Omental fat pad (tissue), 4 donors: Measurements from ENCODE around the gene KRT35. TPM values are rescaled to one million over a fixed set of nuclear protein-coding genes. Genes with fewer than 3 reads are reported as not detected.

Experiments
- ATAC-seq: fragments of 150-250 bp; one replicate; pipeline ENCODE4 v1.9.1; 2016; ENCODE audit warnings: mild to moderate bottlenecking, moderate library complexity; ENCODE audit not compliant: low FRiP score
- DNase-seq: peaks from one replicate; pipeline ENCODE4 v3.0.0-alpha.2; 2019; ENCODE audit warnings: low spot score
- total RNA-seq, 4 donors: library from RNA; depleted of rRNA; stranded (reverse); fragments of >200 nt; gene quantifications; one replicate each; pipeline ENCODE4 v1.1.0, GENCODE V29; 2016
- TF ChIP-seq, protein P1 (sequence below), 3 donors: fragments of 450-650 bp; IDR thresholded peaks; one replicate each; pipeline ENCODE4 v1.5.1; 2016 to 2017; ENCODE audit warnings: antibody characterized with exemption in 3 of 3, mild to moderate bottlenecking in 3 of 3, moderate library complexity in 2 of 3

Gene KRT35
- total RNA-seq, 4 donors from 2014 or later = not detected

GRCh38 chr17:41504246-41504977 is 23.5 kb upstream of the KRT35 start:
- no peak for DNase-seq
- TF ChIP-seq, protein P1, sequence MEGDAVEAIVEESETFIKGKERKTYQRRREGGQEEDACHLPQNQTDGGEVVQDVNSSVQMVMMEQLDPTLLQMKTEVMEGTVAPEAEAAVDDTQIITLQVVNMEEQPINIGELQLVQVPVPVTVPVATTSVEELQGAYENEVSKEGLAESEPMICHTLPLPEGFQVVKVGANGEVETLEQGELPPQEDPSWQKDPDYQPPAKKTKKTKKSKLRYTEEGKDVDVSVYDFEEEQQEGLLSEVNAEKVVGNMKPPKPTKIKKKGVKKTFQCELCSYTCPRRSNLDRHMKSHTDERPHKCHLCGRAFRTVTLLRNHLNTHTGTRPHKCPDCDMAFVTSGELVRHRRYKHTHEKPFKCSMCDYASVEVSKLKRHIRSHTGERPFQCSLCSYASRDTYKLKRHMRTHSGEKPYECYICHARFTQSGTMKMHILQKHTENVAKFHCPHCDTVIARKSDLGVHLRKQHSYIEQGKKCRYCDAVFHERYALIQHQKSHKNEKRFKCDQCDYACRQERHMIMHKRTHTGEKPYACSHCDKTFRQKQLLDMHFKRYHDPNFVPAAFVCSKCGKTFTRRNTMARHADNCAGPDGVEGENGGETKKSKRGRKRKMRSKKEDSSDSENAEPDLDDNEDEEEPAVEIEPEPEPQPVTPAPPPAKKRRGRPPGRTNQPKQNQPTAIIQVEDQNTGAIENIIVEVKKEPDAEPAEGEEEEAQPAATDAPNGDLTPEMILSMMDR (IDR thresholded peaks at IDR 0.05) = no peak
- ATAC-seq = no peak

DNA sequence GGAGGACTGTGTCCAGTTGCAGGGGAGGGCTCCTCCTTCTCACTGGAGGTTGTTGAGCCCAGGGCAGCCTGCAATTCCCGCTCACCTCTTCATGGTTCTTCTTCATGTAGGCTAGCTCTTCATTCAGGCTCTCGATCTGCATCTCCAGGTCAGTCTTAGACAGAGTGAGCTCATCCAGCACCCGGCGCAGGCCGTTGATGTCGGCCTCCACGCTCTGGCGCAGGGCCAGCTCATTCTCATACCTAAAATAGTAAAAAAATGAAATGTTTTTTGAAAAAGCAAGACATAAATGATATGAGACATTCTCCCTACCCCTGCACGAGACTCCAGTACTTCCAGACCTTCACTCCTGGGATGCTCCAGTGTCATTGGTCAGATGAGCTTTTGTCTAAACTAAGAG is 22.3 kb upstream of the KRT35 start:
- TF ChIP-seq, protein P1 (IDR thresholded peaks at IDR 0.05) = no peak
- ATAC-seq (no peak), DNase-seq (no peak)

DNA sequence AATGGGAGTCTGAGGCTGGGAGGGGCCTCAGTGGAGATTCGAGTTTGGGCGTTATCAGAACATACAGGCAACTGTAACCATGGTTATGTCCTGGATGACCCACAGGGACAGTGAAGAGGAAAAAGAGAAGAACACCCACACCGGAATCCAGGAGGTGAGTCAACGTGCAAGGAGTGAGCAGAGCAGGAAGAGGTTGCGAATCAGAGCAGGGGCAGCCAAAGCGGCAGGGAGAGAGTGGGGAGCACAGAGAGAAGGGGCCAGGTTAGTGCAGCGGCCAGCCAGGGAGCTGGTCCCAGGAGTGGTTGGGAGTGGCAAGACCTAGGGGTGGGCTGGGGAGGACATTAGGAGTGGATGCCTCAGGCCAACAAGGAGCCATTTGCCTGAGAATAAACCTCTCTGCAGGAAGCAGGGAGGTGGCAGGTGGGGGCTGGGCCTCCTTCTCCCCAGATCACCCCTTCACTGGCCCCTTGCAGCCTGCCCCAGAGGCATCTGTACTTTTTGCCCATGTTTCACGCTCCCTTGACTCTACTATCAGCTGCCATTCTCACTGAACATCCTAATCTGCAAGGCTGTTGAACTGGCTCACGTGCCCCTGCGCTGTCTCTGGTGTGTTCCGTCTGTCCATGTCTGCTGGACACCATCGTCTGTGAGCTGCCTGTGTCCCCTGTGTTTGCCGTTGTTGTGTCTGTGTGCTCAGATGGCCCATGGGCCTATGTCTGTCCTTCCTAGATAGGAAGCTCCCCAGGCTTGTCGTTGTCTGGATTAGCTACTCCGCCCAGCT is 19.4 kb upstream of the KRT35 start:
- TF ChIP-seq, protein P1 (IDR thresholded peaks at IDR 0.05) = no peak
- peak; percentile 41 for ATAC-seq
- no peak for DNase-seq

DNA sequence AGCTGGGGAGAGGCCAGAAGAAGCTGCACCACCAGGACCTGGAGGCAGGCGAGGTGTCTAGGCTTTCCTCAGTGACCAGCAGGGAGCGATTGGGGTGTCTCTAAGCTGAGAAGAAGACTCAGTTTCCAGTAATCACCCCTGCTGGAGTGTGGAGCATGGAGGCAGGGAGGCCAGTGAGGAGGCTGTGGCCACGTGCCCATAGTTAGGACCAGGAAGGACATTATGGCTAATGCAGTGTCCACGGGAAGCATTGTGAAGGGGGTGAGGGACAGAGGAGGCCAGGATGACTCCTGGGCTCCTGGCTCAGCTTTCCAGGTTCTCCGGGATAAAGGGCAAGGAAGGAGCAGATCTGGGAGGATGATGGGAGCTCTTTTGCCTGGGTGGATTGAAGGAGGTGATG is 18.8 kb upstream of the KRT35 start:
- ATAC-seq (no peak), DNase-seq (no peak)
- TF ChIP-seq, protein P1 (IDR thresholded peaks at IDR 0.05) = no peak

DNA sequence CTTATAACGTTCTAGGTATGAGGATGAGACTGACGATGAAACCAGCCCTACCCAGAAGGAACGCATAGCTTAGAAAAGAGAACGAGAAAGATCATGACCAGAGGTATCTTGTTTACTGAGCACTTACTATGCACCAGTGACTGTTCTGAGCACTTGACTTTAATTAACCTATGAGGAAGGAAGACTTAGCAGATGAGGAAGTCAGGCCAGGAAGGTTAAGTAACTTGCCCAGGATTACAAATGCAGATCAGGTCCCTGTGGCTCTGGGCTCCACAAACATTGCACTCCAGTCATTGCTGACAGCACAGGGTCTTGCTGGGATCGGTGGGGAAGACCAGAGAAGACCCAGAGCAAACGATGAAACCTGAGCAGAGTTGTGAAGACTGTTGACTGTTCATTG is 17.3 kb upstream of the KRT35 start:
- ATAC-seq (no peak), DNase-seq (no peak)
- TF ChIP-seq, protein P1 (IDR thresholded peaks at IDR 0.05) = no peak

- ATAC-seq (peak; percentile 75), DNase-seq (no peak)
- TF ChIP-seq, protein P1 (IDR thresholded peaks at IDR 0.05) = no peak
Measured at GRCh38 chr17:41496803-41497484, 16.0 kb upstream of the KRT35 start.
